ENCODE data around the gene TMEM150C.

The TMEM150C gene

DNA sequence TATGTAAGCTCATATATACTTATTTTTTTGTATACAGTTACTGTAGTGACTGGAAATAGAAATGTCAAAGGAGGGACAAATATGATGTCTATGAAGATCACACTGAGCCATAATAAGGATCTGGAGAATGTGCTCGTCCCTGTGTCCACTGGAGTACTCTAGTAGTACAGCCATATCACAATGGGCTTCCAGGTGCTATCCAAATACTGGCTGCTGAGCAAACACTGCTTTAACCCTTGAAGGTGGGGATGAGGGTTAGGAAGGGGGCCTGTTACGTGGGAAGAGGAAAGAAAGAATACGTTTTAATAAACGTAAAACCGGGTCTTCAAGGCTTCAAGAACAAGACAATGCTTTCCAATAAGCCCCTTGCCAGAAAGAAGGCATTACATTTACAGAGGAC is 29.8 kb upstream of the TMEM150C start:
- H3K9me3 ChIP-seq: no peaks in the 10 kb centered on the region
- H3K4me1 ChIP-seq (ENCODE audit: control insufficient read depth in 1 of 2, insufficient read depth in 1 of 2, low read depth in 1 of 2, low read length in 1 of 2): no peaks in the 10 kb centered on the region
- no peak overlapping the region for H3K4me3 ChIP-seq (ENCODE audit: low read depth in 1 of 2, low read length in 1 of 2)
- no peaks in the 10 kb centered on the region for H3K36me3 ChIP-seq
- no peak overlapping the region for H3K27ac ChIP-seq
- TF ChIP-seq, protein P1, sequence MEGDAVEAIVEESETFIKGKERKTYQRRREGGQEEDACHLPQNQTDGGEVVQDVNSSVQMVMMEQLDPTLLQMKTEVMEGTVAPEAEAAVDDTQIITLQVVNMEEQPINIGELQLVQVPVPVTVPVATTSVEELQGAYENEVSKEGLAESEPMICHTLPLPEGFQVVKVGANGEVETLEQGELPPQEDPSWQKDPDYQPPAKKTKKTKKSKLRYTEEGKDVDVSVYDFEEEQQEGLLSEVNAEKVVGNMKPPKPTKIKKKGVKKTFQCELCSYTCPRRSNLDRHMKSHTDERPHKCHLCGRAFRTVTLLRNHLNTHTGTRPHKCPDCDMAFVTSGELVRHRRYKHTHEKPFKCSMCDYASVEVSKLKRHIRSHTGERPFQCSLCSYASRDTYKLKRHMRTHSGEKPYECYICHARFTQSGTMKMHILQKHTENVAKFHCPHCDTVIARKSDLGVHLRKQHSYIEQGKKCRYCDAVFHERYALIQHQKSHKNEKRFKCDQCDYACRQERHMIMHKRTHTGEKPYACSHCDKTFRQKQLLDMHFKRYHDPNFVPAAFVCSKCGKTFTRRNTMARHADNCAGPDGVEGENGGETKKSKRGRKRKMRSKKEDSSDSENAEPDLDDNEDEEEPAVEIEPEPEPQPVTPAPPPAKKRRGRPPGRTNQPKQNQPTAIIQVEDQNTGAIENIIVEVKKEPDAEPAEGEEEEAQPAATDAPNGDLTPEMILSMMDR (IDR thresholded peaks at IDR 0.05): no peak
- peaks cover 6% of the 10 kb centered on the region for H3K27me3 ChIP-seq

DNA sequence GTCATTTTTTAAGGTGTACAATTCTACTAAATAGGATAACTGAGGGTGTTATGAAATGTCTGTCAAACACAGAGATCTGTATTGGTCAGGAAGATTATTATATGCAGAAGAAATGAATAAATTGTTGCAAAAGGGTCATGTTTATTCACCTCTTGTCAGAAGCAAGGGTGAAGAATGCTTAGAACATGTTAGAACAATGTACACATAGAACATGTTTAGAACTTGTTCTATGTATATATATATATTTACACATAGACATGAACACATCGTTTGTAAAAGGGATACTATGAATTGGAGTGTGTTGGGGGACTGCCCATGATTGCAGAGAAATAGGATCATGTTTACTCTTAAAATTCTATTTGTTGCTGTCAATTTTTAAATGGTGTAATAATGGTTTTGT is 28.0 kb upstream of the TMEM150C start:
- TF ChIP-seq, protein P1 (IDR thresholded peaks at IDR 0.05): no peak

DNA sequence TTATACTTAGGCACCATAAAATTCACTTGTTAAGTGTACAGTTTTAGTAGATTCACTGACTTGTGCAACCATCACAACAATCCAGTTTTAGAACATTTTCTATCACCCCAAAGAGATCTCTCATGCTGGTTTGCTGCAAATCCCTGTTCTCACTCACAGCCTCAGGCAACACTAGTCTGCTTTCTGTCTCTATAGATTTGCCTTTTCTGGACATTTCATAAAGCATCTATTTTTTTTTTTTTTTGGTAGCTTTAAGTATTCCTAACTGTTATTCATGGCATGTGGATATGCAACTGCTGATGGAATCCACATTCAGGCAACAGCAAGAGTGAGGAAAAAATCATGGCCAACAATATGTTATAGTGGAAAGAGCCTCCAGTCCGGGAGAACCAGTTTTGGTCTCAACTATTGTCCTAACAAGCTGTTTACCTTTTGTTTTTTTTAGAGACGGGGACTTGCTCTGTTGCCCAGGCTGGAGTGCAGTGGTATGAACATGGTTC is 27.0 kb upstream of the TMEM150C start:
- no peaks in the 10 kb centered on the region for H3K9me3 ChIP-seq
- no peak overlapping the region for H3K4me3 ChIP-seq (ENCODE audit: low read depth in 1 of 2, low read length in 1 of 2)
- H3K4me1 ChIP-seq (ENCODE audit: control insufficient read depth in 1 of 2, insufficient read depth in 1 of 2, low read depth in 1 of 2, low read length in 1 of 2): no peaks in the 10 kb centered on the region
- no peaks in the 10 kb centered on the region for H3K36me3 ChIP-seq
- no peak overlapping the region for H3K27ac ChIP-seq
- H3K27me3 ChIP-seq: peaks cover 6% of the 10 kb centered on the region
- TF ChIP-seq, protein P1 (IDR thresholded peaks at IDR 0.05): no peak

More for the DNA sequence above, 28.0 kb upstream of the TMEM150C start:
- H3K27me3 ChIP-seq: peaks cover 6% of the 10 kb centered on the region
- no peak overlapping the region for H3K4me3 ChIP-seq (ENCODE audit: low read depth in 1 of 2, low read length in 1 of 2)
- H3K4me1 ChIP-seq (ENCODE audit: control insufficient read depth in 1 of 2, insufficient read depth in 1 of 2, low read depth in 1 of 2, low read length in 1 of 2): no peaks in the 10 kb centered on the region
- no peaks in the 10 kb centered on the region for H3K36me3 ChIP-seq
- H3K9me3 ChIP-seq: no peaks in the 10 kb centered on the region
- H3K27ac ChIP-seq: no peak overlapping the region

DNA sequence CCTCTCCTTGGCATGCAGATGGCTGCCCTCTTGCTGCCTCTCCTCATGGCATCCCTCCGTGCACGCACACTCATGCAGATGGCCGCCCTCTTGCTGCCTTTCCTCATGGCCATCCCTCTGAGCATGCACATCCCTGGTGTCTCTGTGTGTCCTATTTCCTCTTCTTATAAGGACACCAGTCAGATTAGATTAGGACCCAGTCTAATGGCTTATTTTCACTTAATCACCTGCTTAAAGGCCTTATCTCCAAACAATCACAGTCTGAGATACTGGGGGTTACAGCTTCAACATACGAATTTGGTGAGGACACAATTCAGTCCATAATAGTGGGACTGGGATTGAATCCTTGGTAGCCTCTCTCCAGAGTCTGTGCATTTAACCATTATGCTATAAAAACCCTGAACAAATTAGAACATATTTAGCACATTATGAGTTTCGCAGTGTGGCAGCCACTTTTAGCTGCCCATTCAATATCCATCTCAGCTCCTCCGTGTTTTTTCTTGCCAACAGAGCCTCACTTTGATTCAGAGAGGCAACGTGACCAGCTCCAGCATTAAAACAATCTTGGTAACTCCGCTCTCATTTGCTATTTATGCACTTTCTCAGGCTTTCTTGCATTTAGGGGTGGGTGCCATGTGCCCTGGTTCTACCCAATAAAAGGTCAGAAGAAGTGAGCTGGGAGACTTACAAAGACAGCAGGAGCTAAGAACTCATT is 26.2 kb upstream of the TMEM150C start:
- H3K36me3 ChIP-seq: no peaks in the 10 kb centered on the region
- no peaks in the 10 kb centered on the region for H3K9me3 ChIP-seq
- no peak overlapping the region for H3K4me3 ChIP-seq (ENCODE audit: low read depth in 1 of 2, low read length in 1 of 2)
- no peaks in the 10 kb centered on the region for H3K4me1 ChIP-seq (ENCODE audit: control insufficient read depth in 1 of 2, insufficient read depth in 1 of 2, low read depth in 1 of 2, low read length in 1 of 2)
- TF ChIP-seq, protein P1 (IDR thresholded peaks at IDR 0.05): no peak
- H3K27me3 ChIP-seq: peaks cover 6% of the 10 kb centered on the region
- no peak overlapping the region for H3K27ac ChIP-seq

DNA sequence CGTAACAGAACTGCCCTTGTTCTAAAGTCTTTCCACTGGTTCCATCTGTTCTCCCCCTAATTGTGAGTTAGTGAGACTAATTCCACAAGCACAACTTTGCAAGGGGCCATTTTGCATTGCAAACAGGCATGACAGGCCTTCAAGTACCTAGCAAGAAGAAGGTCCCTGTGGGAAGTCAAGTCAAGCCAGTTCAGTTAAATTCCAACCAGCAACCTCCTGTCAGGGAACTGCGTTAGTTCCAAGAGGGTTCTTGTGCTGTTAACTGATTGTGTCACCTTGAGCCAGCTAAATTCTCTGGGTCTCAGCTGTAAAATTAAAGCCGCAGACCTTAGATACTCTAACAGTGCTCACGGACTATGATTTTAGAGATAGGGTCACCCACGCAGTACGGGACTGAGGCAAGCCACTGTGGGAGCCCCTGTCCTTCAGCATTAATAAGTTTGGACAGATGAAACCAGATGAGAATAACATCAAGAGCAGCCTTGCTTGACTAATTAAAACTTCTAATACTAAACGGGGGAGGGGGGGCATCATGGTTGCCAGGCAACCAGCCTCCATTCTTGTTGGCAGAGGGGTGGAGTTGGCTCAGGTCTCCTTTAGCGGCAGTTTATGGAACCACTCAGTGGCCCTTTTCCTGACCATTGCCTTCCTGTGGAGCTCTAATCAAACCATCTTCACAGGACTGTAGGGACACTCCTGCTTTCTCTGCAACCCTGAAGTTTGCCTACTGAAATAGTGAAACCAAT is 24.1 kb upstream of the TMEM150C start:
- TF ChIP-seq, protein P1 (IDR thresholded peaks at IDR 0.05): no peak
- H3K9me3 ChIP-seq: no peaks in the 10 kb centered on the region

More for the DNA sequence above, 24.1 kb upstream of the TMEM150C start:
- Histone ChIP-seq H3K4me1 (ENCODE audit: control insufficient read depth in 1 of 2, insufficient read depth in 1 of 2, low read depth in 1 of 2, low read length in 1 of 2) (no peaks in the 10 kb centered on the region), H3K27me3 (peaks cover 2% of the 10 kb centered on the region), H3K4me3 (ENCODE audit: low read depth in 1 of 2, low read length in 1 of 2) (no peak overlapping the region), H3K36me3 (no peaks in the 10 kb centered on the region), H3K27ac (no peak overlapping the region)

All from neutrophil (primary cell).